MM.1S (cell line): Measurements from ENCODE around the gene DMBT1.

Experiments
- DNase-seq: peaks from one replicate; pipeline ENCODE4 v3.0.0-alpha.2; 2015
- H2AFZ ChIP-seq: fragments of 300-600 bp; sonication (generic); 2 replicates; pipeline ENCODE4 v1.6.0; 2016; ENCODE audit warnings: antibody characterized with exemption, low read length
- H3F3A ChIP-seq: fragments of 300-600 bp; sonication (generic); 2 replicates; pipeline ENCODE4 v1.6.1; 2016; ENCODE audit warnings: mild to moderate bottlenecking, antibody characterized with exemption, low read length, moderate library complexity, mixed read lengths; ENCODE audit not compliant: insufficient read depth
- H3K27ac ChIP-seq: fragments of 300-600 bp; sonication (generic); 2 replicates; pipeline ENCODE4 v1.5.1; 2016; ENCODE audit warnings: mild to moderate bottlenecking, low read length
- H3K27me3 ChIP-seq: fragments of 300-600 bp; sonication (generic); replicated peaks from 2 replicates; pipeline ENCODE4 v1.6.0; 2016; ENCODE audit warnings: low read length; ENCODE audit not compliant: insufficient read depth
- H3K36me3 ChIP-seq: fragments of 300-600 bp; sonication (generic); replicated peaks from 2 replicates; pipeline ENCODE4 v1.6.1; 2016; ENCODE audit warnings: mild to moderate bottlenecking, low read length, mixed read lengths; ENCODE audit not compliant: insufficient read depth
- H3K4me1 ChIP-seq: fragments of 300-600 bp; sonication (generic); 2 replicates; pipeline ENCODE4 v1.6.1; 2016; ENCODE audit warnings: low read length, mixed read lengths
- H3K4me2 ChIP-seq: fragments of 300-600 bp; sonication (generic); 2 replicates; pipeline ENCODE4 v1.6.0; 2016; ENCODE audit warnings: low read depth, low read length
- H3K4me3 ChIP-seq: fragments of 300-600 bp; sonication (generic); 2 replicates; pipeline ENCODE4 v1.5.1; 2016; ENCODE audit warnings: low read length, mixed read lengths
- H3K79me2 ChIP-seq: fragments of 300-600 bp; sonication (generic); 2 replicates; pipeline ENCODE4 v1.6.1; 2016; ENCODE audit warnings: mixed run types, low read length, mixed read lengths
- H3K9ac ChIP-seq: fragments of 300-600 bp; sonication (generic); 2 replicates; pipeline ENCODE4 v1.6.1; 2016; ENCODE audit warnings: low read length, mixed read lengths
- H3K9me2 ChIP-seq: fragments of 300-600 bp; sonication (generic); replicated peaks from 2 replicates; pipeline ENCODE4 v1.6.1; 2016; ENCODE audit warnings: mild to moderate bottlenecking, low read length, mixed read lengths; ENCODE audit not compliant: insufficient read depth
- H3K9me3 ChIP-seq: fragments of 300-600 bp; sonication (generic); replicated peaks from 2 replicates; pipeline ENCODE4 v1.6.1; 2016; ENCODE audit warnings: mild to moderate bottlenecking, low read length, mixed read lengths; ENCODE audit not compliant: insufficient read depth
- H4K20me1 ChIP-seq: fragments of 300-600 bp; sonication (generic); 2 replicates; pipeline ENCODE4 v1.6.1; 2016; ENCODE audit warnings: mild to moderate bottlenecking, low read length, moderate library complexity, mixed read lengths; ENCODE audit not compliant: insufficient read depth
- EZH2 ChIP-seq: fragments of 300-600 bp; sonication (generic); optimal IDR thresholded peaks from 2 replicates; pipeline ENCODE3; 2017; ENCODE audit warnings: low read depth, mild to moderate bottlenecking, antibody characterized with exemption, low read length, mixed read lengths
- EZH2phosphoT487 ChIP-seq: fragments of 300-600 bp; sonication (generic); IDR thresholded peaks from 2 replicates; pipeline ENCODE4 v1.6.1; 2018; ENCODE audit warnings: antibody characterized with exemption, low read length
- TF ChIP-seq, protein P1 (sequence below): fragments of 300-600 bp; sonication (generic); IDR thresholded peaks from 2 replicates; pipeline ENCODE4 v1.5.1; 2016; ENCODE audit warnings: antibody characterized with exemption, low read length, mixed read lengths

DMBT1 gene

DNA sequence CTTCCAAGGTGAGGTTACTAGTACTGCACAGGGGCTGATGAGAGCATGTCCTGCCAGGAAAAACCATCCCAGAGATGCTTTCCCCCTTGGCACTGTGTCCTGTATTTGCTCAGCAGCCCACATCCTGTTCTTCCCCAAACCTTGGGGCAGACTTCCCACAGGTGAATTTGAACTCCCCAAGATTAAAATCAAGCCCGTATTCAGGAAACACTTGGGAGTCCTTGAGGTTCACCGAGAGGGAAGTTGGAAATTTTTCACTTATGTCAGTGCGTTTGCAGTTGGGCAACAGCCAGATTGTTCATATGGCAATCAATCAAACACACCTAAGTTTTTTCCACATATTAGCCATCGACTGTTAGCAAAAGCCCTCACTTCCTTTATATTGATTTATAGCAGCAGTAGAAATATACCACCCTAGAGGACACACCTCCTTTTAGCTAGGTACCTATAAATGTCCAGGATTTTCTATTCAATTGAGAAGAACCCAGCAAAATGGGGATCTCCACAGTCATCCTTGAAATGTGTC, at the start of gene DMBT1:
Gene DMBT1 (plus strand): TSS at position 476 of the 526 bp plus-strand sequence. CDS start 17 bp downstream, at position 493.
- TF ChIP-seq, protein P1, sequence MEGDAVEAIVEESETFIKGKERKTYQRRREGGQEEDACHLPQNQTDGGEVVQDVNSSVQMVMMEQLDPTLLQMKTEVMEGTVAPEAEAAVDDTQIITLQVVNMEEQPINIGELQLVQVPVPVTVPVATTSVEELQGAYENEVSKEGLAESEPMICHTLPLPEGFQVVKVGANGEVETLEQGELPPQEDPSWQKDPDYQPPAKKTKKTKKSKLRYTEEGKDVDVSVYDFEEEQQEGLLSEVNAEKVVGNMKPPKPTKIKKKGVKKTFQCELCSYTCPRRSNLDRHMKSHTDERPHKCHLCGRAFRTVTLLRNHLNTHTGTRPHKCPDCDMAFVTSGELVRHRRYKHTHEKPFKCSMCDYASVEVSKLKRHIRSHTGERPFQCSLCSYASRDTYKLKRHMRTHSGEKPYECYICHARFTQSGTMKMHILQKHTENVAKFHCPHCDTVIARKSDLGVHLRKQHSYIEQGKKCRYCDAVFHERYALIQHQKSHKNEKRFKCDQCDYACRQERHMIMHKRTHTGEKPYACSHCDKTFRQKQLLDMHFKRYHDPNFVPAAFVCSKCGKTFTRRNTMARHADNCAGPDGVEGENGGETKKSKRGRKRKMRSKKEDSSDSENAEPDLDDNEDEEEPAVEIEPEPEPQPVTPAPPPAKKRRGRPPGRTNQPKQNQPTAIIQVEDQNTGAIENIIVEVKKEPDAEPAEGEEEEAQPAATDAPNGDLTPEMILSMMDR = no peak
- TF ChIP-seq EZH2 (no peak), EZH2phosphoT487 (no peak)
- Histone ChIP-seq H3K4me2 (no peak within 1 kb of the TSS), H2AFZ (no peak within 1 kb of the TSS), H3K36me3 (no peaks in the 10 kb centered on the region), H3K9me3 (no peaks in the 10 kb centered on the region), H3K4me1 (no peaks in the 10 kb centered on the region), H3K27me3 (no peaks in the 10 kb centered on the region), H3K27ac (no peak within 1 kb of the TSS), H3K79me2 (no peaks in the 10 kb centered on the region), H3K9me2 (no peaks in the 10 kb centered on the region), H3F3A (no peaks in the 10 kb centered on the region), H3K9ac (no peak within 1 kb of the TSS), H4K20me1 (no peaks in the 10 kb centered on the region), H3K4me3 (no peak within 1 kb of the TSS)
- no peak for DNase-seq

DNA sequence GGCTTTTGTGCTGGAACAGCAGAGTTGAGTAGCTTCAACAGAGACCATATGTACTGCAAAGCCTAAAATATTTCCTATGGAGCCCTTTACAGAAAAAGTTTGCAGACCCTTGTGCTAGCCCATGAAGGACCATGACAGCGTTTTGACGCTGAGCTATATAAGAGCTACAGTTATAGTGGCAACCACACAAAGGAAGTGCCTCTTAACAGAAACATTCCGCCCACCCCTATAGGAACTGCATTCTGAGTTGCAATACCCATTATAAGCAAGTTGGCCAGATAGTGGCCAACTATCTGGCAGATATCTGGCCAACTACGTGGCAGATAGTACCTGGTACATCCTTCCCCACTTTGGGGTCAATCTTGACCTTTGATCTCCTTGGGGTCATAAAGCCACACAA, 47.5 kb upstream of the DMBT1 start:
- Histone ChIP-seq H3K36me3 (no peaks in the 10 kb centered on the region), H3K4me3 (no peak overlapping the region), H3F3A (no peaks in the 10 kb centered on the region), H3K79me2 (no peaks in the 10 kb centered on the region), H3K9me3 (no peaks in the 10 kb centered on the region), H4K20me1 (no peaks in the 10 kb centered on the region), H3K27ac (no peak overlapping the region), H3K9me2 (no peaks in the 10 kb centered on the region), H3K27me3 (no peaks in the 10 kb centered on the region), H2AFZ (no peak overlapping the region), H3K4me2 (no peak overlapping the region), H3K9ac (no peak overlapping the region), H3K4me1 (no peaks in the 10 kb centered on the region)
- TF ChIP-seq, protein P1 = no peak
- TF ChIP-seq EZH2 = no peak
- no peak for TF ChIP-seq EZH2phosphoT487
- no peak for DNase-seq

DNA sequence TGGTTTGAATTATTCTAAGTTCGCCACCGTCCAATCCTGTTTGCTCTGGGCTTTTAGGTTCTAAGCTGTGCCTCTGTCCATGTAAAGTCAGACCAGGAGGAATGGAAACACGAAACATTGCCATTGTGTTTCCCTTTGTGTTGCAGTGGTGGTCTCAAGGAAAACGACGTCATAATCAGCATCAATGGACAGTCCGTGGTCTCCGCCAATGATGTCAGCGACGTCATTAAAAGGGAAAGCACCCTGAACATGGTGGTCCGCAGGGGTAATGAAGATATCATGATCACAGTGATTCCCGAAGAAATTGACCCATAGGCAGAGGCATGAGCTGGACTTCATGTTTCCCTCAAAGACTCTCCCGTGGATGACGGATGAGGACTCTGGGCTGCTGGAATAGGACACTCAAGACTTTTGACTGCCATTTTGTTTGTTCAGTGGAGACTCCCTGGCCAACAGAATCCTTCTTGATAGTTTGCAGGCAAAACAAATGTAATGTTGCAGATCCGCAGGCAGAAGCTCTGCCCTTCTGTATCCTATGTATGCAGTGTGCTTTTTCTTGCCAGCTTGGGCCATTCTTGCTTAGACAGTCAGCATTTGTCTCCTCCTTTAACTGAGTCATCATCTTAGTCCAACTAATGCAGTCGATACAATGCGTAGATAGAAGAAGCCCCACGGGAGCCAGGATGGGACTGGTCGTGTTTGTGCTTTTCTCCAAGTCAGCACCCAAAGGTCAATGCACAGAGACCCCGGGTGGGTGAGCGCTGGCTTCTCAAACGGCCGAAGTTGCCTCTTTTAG, 46.3 kb upstream of the DMBT1 start:
- H2AFZ ChIP-seq = no peak overlapping the region
- no peaks in the 10 kb centered on the region for H4K20me1 ChIP-seq
- no peaks in the 10 kb centered on the region for H3K27me3 ChIP-seq
- H3K4me1 ChIP-seq = no peaks in the 10 kb centered on the region
- DNase-seq = no peak
- no peaks in the 10 kb centered on the region for H3K79me2 ChIP-seq
- no peaks in the 10 kb centered on the region for H3F3A ChIP-seq
- no peak overlapping the region for H3K9ac ChIP-seq
- H3K27ac ChIP-seq = no peak overlapping the region
- H3K9me3 ChIP-seq = no peaks in the 10 kb centered on the region
- H3K4me3 ChIP-seq = no peak overlapping the region
- no peak for TF ChIP-seq EZH2
- TF ChIP-seq, protein P1 = no peak
- TF ChIP-seq EZH2phosphoT487 = no peak
- H3K4me2 ChIP-seq = no peak overlapping the region
- H3K36me3 ChIP-seq = no peaks in the 10 kb centered on the region
- H3K9me2 ChIP-seq = no peaks in the 10 kb centered on the region
